Stomach (tissue), 9 donors: ENCODE measurements around the gene NPB. TPM values are rescaled to one million over a fixed set of nuclear protein-coding genes. Genes with fewer than 3 reads are reported as not detected.

Experiments used
- DNase-seq, 2 donors: peaks; one replicate each; pipeline versions ENCODE4 v3.0.0 to v3.0.0-alpha.2; 2013 to 2019
- H3K27ac ChIP-seq, 5 donors: fragments of 200-600 bp in 4 of 5; sonication (generic) in 4 of 5; one replicate each; pipeline ENCODE4 v1.5.1; 2013 to 2019; ENCODE audit warnings: mild to moderate bottlenecking in 1 of 5, moderate library complexity in 1 of 5
- H3K27me3 ChIP-seq, 3 donors: fragments of 200-600 bp; sonication (generic); one replicate each; pipeline ENCODE4 v1.5.1; 2017 to 2019; ENCODE audit warnings: mixed run types in 1 of 3
- H3K36me3 ChIP-seq, 4 donors: fragments of 200-600 bp; sonication (generic); 1 replicate in 3 of 4; 2 replicates in 1 of 4; pipeline ENCODE4 v1.5.1; 2016 to 2019
- H3K4me1 ChIP-seq, 4 donors: fragments of 200-600 bp; sonication (generic); one replicate each; pipeline ENCODE4 v1.5.1; 2016 to 2019
- H3K4me3 ChIP-seq, 4 donors: fragments of 200-600 bp; sonication (generic) in 3 of 4; one replicate each; pipeline ENCODE4 v1.5.1; 2016 to 2019; ENCODE audit warnings: mild to moderate bottlenecking in 1 of 4
- H3K9me3 ChIP-seq, 4 donors: fragments of 200-600 bp; sonication (generic); one replicate each; pipeline ENCODE4 v1.5.1; 2016 to 2019
- CTCF ChIP-seq, 7 experiments: fragments of 450-650 bp in 4 of 7; fragments of 200-600 bp in 3 of 7; sonication (generic) in 3 of 7; IDR thresholded peaks; one replicate each; pipeline ENCODE4 v1.5.1; 2016 to 2019; ENCODE audit warnings: antibody characterized with exemption in 7 of 7, control low read depth in 2 of 7, mild to moderate bottlenecking in 1 of 7
- EP300 ChIP-seq: sonication (generic); formaldehyde crosslinking; IDR thresholded peaks from one replicate; pipeline ENCODE4 v1.6.1; 2017; ENCODE audit warnings: antibody characterized with exemption
- POLR2A ChIP-seq, 4 donors: fragments of 450-650 bp; IDR thresholded peaks; one replicate each; pipeline ENCODE4 v1.6.1; 2016; ENCODE audit warnings: antibody characterized with exemption in 4 of 4, control low read depth in 2 of 4, mild to moderate bottlenecking in 1 of 4, moderate library complexity in 1 of 4
- POLR2AphosphoS5 ChIP-seq, 3 donors: sonication (generic); formaldehyde crosslinking; IDR thresholded peaks; one replicate each; pipeline ENCODE4 v1.6.1; 2016; ENCODE audit warnings: antibody characterized with exemption in 3 of 3
- WGBS, 5 donors: extraction: QIAGEN DNeasy Blood & Tissue Kit in 3 of 5; methylation state at CpG; one replicate each; pipeline versions ENCODE4 v1.1.5 to v1.1.7; 2013 to 2018; 5-methylcytosine and 5-hydroxymethylcytosine counted together
- intact Hi-C: fragments of 100-400 bp; cut with DNase I; formaldehyde crosslinking; loops from one replicate; pipeline ENCODE4 v1.15.1; 2023; ENCODE audit warnings: low total_unique reads
- polyA plus RNA-seq, 3 donors: library from polyadenylated mRNA; stranded (reverse); fragments of 200-250 nt; gene quantifications; one replicate each; pipeline ENCODE4 v1.2.3, GENCODE V29; 2013
- total RNA-seq, 5 donors: library from RNA; depleted of rRNA; stranded (reverse); fragments of >200 nt; gene quantifications; one replicate each; pipeline versions ENCODE4 v1.1.0 to v1.2.3, GENCODE V29; 2014 to 2016
- donor health status: healthy with polysubstance abuse.
- donor health status: Bipolar disorder and iron deficiency.
- donor health status: healthy.

Gene NPB
- total and polyA plus RNA-seq, 8 donors, result 0.83 to 2.0 (median 1.2) TPM; not detected in 4

- Histone ChIP-seq H3K4me3 (no peak overlapping the region), H3K27me3 (peaks cover 0 to 39% (median 6%) of the 10 kb centered on the region in 3 donors), H3K9me3 (no peaks in the 10 kb centered on the region), H3K4me1 (peaks cover 14 to 37% (median 25%) of the 10 kb centered on the region in 4 donors), H3K27ac (no peak overlapping the region), H3K36me3 (peaks cover 0 to 8% (median 2%) of the 10 kb centered on the region in 4 donors)
- no peak for DNase-seq
- intact Hi-C loops, result no loop called here
- 57 to 70% (median 65%) methylated on average over 11 to 13 of the region's 13 CpGs for WGBS, 5 donors
- TF ChIP-seq POLR2A (IDR thresholded peaks at IDR 0.05), result no peak
- no peak for TF ChIP-seq POLR2AphosphoS5 (IDR thresholded peaks at IDR 0.05)
- TF ChIP-seq CTCF (IDR thresholded peaks at IDR 0.05), result no peak
- TF ChIP-seq EP300, result no peak
These were observed 29.1 kb downstream of the NPB start for GRCh38 chr17:81931189-81931556.

- no peaks in the 10 kb centered on the region for H3K9me3 ChIP-seq
- H3K27me3 ChIP-seq, result peaks cover 0 to 43% (median 6%) of the 10 kb centered on the region in 3 donors
- intact Hi-C loops, result no loop called here
- no peak overlapping the region for H3K4me3 ChIP-seq
- 29 to 36% (median 32%) methylated on average over 14 to 15 of the region's 15 CpGs; no CpG with 5 or more reads in 1 of the 5 donors for WGBS, 5 donors
- no peak for TF ChIP-seq CTCF (IDR thresholded peaks at IDR 0.05)
- no peak for TF ChIP-seq EP300
- TF ChIP-seq POLR2A (IDR thresholded peaks at IDR 0.05), result no peak
- no peak for TF ChIP-seq POLR2AphosphoS5 (IDR thresholded peaks at IDR 0.05)
- H3K27ac ChIP-seq, result no peak overlapping the region
- DNase-seq, result no peak
- H3K4me1 ChIP-seq, result peaks cover 16 to 36% (median 28%) of the 10 kb centered on the region in 4 donors
- H3K36me3 ChIP-seq, result peaks cover 0 to 8% (median 2%) of the 10 kb centered on the region in 4 donors
These were observed 29.7 kb downstream of the NPB start for GRCh38 chr17:81931557-81932332.

GRCh38 chr17:81932333-81932983, 30.4 kb downstream of the NPB start:
- H3K4me3 ChIP-seq, result no peak overlapping the region

More at GRCh38 chr17:81932333-81932983, 30.4 kb downstream of the NPB start:
- DNase-seq, result no peak
- no peaks in the 10 kb centered on the region for H3K9me3 ChIP-seq
- WGBS, 5 donors, result 77 to 88% (median 87%) methylated on average over 9 of the region's 9 CpGs
- TF ChIP-seq POLR2AphosphoS5 (IDR thresholded peaks at IDR 0.05) (no peak), POLR2A (IDR thresholded peaks at IDR 0.05) (no peak), CTCF (IDR thresholded peaks at IDR 0.05) (no peak), EP300 (no peak)
- peaks cover 22 to 40% (median 34%) of the 10 kb centered on the region in 4 donors for H3K4me1 ChIP-seq
- peaks cover 0 to 8% (median 2%) of the 10 kb centered on the region in 4 donors for H3K36me3 ChIP-seq
- no peak overlapping the region for H3K27ac ChIP-seq
- intact Hi-C loops, result no loop called here
- H3K27me3 ChIP-seq, result peaks cover 0 to 47% (median 6%) of the 10 kb centered on the region in 3 donors
